Stimulated activated CD4-positive, alpha-beta T cell treated with anti-CD3 and anti-CD28 coated beads, Interleukin-2, amount 100 ng/mL, for 48 hours (primary cell): Measurements from ENCODE around the gene MUC20.
"Not testable (repeated sequence)": the region's sequence is repeated elsewhere in the genome, so short reads cannot be mapped to it uniquely, and the experiment has no call there.

Experiments used
- DNase-seq, 2 donors: peaks; one replicate each; pipeline ENCODE4 v3.0.0-alpha.2; 2020

MUC20 gene, protein sequence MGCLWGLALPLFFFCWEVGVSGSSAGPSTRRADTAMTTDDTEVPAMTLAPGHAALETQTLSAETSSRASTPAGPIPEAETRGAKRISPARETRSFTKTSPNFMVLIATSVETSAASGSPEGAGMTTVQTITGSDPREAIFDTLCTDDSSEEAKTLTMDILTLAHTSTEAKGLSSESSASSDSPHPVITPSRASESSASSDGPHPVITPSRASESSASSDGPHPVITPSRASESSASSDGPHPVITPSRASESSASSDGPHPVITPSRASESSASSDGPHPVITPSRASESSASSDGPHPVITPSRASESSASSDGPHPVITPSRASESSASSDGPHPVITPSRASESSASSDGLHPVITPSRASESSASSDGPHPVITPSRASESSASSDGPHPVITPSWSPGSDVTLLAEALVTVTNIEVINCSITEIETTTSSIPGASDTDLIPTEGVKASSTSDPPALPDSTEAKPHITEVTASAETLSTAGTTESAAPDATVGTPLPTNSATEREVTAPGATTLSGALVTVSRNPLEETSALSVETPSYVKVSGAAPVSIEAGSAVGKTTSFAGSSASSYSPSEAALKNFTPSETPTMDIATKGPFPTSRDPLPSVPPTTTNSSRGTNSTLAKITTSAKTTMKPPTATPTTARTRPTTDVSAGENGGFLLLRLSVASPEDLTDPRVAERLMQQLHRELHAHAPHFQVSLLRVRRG

GRCh38 chr3:195720831-195721506 is at the start of gene MUC20:
Gene MUC20 (plus strand): TSS chr3:195720978. CDS start chr3:195721008, 30 bp downstream.
- DNase-seq = not testable (repeated sequence)

DNA sequence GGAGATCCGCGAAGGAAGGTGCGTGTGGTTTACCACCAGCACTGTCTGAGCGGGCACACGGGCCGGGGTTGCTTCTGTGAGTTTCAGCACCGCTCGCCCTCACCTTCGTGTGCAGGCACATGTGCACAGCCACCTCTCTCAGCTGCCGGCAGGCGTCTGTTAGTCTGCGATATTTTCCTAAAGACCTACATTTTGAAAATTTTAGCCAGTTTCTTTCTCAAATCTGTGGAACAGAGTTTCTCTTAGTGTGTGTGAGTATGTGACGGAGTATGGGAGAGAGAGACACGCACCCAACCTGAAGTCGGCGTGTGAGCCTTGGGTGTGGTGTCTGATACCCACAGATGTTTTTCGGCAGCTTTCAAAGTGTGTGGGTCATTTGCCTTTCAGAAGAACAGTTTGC is 49.5 kb upstream of the MUC20 start:
- not testable (repeated sequence) for DNase-seq

GRCh38 chr3:195673711-195674110 is 47.1 kb upstream of the MUC20 start:
- not testable (repeated sequence) for DNase-seq

DNA sequence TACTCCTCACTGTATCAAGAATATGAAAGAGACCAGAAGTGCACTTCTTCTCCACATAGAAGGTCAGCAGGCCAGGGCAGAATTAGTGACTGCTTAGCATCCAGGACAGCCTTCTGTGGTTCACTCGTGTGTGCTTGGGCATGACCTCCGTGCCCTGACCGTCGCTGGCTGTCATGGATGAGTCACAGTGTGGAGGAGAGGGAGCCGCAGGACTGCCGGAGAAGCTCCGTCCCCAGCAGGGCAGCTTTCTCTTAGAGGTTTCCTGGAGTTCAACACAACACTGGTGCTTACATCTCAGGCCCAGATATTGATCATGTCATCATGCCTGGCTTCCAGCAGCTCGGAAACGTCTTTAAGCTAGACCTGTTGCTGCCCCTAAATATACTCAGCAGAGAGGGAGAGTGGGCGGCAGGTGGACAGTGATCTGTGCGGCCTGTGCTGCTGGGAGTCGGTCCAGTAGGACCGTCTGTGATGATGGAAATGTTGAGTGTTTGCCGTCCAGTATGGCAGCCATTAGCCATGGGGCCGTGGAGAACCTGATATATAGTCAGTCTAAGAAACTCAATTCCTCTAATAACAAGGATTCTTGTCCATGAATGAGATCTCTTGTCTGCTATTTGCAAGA is 42.3 kb upstream of the MUC20 start:
- DNase-seq = not testable (repeated sequence)

GRCh38 chr3:195680690-195681089 is 40.1 kb upstream of the MUC20 start:
- DNase-seq = not testable (repeated sequence)

DNA sequence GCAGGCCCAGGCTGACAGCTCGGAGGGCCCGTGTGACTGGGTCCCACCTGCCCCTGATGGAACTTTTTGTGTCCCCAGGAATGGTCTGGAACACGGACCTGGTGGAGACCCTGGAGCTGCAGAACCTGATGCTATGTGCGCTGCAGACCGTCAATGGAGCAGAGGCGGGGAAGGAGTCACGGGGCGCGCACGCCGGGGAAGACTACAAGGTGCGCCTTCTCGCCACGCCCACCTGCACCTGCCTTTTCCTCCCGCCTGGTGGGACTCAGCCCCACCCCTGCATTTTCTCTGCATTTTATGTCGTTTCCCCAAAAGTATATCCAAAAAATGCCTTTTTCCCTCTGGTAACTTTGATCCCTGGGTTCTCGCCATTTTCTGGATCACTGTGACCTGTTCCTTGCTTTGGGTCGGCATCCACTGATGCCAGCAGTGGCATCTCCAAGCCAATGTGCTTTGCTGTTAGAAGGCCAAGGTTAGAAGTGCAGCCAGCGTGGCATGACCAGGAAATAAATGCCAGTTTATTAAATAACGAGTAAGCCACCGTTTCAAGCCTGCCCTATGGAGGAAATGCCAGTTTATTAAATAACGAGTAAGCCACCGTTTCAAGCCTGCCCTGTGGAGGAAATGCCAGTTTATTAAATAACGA is 39.2 kb upstream of the MUC20 start:
- not testable (repeated sequence) for DNase-seq

GRCh38 chr3:195682104-195682742 is 38.6 kb upstream of the MUC20 start:
- not testable (repeated sequence) for DNase-seq

DNA sequence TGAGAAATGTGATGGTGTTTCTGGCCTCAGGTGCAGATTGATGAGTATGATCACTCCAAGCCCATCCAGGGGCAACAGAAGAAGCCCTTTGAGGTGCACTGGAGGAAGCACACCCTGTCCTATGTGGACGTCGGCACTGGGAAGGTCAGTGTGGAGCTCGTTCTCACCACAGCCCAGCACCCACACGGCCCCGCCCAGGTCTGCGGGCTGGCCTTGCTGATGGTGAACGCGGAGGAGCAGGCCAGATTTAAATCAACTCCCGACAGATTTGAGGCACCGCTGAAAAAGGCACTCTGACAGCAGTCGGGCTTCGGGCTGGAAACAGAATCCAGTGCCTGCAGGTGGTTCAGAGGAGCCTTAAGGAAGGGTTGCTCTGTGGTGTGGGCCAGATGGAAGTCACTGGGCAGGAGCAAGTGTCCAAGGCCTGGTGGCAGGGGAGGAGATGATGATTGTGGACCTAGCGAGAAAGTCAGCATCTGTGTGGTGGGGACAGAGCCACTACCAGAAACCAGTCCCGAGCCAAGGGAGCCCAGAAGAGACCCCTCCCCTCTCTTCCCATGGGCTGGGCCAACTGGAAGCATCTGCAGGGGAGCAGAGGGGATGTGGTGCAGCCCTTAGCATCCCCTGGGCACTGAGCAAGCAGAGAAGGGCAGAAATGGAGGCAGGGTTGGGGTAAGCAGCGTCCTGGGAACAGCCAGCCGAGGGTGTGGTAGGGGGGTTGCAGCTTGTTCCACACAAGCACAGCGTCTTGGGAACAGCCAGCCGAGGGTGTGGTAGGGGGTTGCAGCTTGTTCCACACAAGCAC is 36.9 kb upstream of the MUC20 start:
- not testable (repeated sequence) for DNase-seq

DNA sequence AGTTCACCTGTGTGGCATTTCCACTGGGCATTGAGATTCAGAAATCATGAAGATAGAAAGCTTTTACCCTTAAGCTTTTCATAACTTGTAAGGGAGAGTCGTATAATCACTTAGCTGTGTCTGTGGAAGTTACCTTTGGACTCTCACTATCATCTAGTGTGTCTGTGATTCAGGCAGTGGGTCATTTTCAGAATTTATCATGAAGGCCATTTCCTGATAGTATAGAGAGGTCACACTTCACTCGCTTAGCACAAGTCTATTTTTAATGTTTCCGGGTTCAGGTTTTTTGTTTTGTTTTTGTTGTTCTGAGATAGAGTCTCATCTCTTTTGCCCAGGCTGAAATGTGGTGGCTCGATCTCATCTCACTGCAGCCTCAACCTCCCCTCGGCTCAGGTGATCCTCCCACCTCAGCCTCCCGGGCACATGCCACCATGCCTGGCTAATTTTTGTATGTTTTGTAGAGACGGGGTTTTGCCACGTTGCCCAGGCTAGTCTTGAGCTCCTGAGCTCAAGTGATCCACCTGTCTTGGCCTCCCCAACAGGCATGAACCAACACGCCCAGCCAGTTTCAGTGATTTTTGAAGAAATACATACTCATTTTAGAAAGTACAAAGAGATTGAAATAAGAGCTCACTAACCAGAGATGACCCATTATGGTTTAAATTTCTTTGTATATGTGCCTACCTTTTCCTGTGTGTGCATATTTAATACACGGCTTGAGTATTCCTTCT is 36.1 kb upstream of the MUC20 start:
- not testable (repeated sequence) for DNase-seq

DNA sequence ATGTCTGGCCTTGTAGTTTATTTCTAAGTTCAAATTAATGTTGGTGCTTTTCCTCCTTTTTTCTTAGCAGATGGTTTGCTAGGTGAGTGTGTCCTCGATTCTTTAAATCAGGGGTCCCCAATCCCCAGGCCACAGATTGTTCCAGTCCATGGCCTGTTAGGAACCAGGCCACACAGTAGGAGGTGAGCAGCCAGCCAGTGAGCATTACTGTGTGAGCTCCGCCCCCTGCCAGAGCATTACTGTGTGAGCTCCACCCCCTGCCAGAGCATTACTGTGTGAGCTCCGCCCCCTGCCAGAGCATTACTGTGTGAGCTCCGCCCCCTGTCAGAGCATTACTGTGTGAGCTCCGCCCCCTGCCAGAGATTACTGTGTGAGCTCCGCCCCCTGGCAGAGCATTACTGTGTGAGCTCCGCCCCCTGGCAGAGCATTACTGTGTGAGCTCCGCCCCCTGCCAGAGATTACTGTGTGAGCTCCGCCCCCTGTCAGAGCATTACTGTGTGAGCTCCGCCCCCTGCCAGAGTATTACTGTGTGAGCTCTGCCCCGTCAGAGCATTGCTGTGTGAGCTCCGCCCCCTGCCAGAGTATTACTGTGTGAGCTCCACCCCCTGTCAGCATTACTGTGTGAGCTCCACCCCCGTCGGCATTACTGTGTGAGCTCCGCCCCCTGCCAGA is 34.1 kb upstream of the MUC20 start:
- not testable (repeated sequence) for DNase-seq

DNA sequence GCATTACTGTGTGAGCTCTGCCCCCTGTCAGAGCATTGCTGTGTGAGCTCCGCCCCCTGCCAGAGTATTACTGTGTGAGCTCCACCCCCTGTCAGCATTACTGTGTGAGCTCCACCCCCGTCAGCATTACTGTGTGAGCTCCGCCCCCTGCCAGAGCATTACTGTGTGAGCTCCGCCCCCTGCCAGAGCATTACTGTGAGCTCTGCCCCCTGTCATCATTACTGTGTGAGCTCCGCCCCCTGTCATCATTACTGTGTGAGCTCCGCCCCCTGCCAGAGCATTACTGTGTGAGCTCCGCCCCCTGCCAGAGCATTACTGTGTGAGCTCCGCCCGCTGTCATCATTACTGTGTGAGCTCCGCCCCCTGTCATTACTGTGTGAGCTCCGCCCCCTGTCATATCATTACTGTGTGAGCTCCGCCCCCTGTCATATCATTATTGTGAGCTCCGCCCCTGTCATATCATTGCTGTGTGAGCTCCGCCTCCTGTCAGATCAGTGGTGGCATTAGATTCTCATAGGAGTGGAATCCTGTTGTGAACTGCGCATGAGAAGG is 33.5 kb upstream of the MUC20 start:
- DNase-seq = peak; percentile 35 to 45

GRCh38 chr3:195688471-195689183 is 32.2 kb upstream of the MUC20 start:
- DNase-seq = not testable (repeated sequence)

DNA sequence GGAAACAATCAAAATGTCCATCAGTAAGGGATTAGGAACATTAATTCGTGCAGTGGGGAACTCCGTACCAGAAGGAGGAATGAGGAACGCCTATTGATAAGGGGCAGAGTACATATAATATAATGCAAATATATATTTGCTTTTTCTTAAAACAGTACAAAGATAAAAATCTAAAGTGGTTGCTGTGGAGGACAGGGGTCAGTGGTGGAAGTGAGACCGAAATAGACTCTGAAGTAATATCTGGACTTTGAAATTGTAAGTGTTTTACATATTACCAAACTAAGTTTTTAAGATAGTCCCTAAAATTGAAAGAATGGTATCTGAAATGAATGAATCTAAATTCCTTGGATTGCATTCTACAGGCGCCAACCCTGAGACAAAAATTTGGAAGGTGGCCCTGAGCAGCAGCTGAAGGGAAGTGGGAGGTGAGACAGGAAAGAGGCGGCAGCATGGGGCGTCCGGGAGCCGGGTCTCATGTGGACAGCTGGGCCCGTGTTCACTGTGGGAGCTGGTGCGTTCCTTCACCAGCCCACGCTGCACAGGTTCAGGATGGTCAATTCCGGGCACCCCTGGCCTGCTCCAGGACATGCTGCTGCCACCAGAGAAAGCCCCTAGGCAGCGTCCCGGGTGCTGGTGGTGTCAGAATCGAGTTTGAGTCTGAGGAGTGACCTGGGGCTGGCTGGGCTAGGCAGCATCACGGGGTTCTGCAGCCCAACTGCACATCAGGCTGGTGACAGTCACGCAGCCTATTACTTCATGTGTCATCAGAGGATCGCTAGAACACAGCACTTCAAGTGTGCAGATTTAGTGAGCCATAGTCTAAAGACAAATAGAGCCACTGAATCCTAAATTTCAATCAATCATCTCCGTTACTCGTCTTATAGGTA is 31.4 kb upstream of the MUC20 start:
- not testable (repeated sequence) for DNase-seq

DNA sequence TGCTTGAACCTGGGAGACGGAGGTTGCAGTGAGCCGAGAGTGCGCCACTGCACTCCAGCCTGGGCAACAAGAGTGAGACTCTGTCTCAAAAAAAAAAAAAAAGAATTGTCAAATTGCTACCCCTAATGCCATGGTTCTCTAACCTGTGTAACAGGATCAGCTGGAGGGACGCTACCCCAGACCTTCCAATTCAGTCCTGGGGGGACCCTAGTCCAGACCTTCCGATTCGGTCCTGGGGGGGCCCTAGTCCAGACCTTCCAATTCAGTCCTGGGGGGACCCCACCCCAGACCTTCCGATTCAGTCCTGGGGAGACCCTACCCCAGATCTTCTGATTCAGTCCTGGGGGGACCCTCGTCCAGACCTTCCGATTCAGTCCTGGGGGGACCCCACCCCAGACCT is 29.8 kb upstream of the MUC20 start:
- no peak for DNase-seq

DNA sequence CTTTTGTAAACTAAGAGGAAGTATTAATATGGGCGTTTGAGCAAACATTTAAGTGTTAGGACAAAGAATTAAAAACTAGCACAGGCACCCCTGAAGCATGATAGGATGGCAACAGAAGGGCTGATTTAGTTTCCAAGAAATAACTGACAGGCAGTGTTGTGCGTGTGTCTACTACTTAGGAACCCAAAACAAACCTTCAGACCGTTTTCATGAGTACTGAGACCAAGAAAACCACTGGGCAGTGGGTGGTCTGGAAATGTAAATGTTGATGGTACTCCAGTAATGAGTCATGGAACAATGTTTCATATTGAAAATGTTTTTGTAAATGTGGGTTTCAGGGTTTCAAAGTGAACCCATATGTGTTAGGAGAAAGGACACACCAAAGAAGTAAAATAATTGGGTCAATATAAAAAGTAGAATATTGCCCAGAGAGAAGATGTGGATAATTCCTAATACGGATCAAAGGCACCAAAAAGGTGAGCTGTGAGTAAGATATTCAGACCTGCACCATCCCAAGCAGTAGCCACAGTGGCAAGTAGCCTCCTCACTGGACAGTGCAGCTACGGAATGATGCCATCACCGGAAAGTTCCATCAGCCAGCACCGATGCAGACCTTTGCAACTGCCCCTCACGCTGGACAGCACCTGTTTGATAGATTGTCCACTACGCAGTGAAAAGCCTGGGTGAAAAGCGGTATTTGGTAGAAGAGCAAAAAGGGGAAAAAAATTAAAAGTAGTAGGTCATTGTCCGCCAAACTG is 29.0 kb upstream of the MUC20 start:
- not testable (repeated sequence) for DNase-seq

DNA sequence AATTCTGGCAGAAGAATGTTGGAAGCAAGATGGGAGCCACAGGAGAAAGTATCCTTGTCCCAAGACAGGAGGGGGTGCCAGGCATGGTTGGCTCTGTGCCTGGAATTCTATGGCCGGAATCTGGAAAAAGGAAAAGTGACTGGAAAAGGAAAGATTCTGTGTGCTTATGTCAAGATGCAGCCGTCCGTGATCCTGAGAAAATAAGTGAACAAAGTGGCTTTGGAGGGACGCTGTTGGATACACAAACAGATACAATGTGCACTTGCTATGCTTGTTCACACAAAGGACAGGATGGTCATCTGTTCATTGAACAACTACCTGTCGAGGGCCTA is 28.5 kb upstream of the MUC20 start:
- no peak for DNase-seq
